Endometrium (tissue), 2 donors: ENCODE results near the gene FAM170B.

Experiments
- FAIRE-seq: peaks from 2 replicates; lab custom pipeline; 2012; peaks lifted over from hg19 to GRCh38; lab: Jason Lieb, UNC
- donor health status: control.
- donor health status: control.

FAM170B gene

DNA sequence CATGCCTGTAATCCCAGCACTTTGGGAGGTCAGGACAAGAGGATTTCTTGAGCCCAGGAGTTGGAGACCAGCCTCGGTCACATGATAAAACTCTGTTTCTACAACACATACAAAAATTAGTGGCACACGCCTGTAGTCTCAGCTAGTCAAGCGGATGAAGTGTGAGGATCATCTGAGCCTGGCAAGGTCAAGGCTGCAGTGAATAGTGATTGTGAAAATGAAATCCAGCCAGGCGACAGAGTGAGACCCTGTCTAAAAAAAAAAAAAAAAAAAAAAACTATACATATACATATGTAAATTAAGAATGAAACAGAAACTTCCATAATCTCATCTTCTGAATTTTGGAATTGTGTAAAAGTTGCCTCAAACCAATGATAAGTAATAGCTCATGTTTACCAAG lies 18.2 kb upstream of the FAM170B start:
- FAIRE-seq, result no peak

- no peak for FAIRE-seq
Measured at GRCh38 chr10:49151481-49151880, 17.7 kb upstream of the FAM170B start.

- FAIRE-seq, result no peak
Measured at GRCh38 chr10:49151025-49151445, 17.2 kb upstream of the FAM170B start.

DNA sequence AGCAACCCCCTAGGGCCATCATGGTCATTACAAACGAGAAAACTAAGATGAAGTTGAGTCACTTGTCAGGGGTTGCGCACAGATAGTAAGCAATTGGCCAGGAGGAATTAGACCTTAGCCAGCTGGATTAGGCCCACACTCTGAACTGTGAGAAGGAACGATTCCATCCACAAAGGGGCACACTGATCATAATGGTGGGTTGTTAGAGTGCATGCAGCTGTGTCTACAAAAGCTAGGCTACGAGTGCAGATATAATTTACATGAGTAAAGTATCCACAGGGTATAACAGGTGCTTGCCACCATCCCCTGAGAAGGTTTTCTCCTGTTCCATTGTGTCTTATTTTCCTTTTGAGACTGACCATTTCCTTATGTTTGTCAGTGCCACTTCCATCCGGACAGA lies 16.6 kb upstream of the FAM170B start:
- FAIRE-seq, result no peak

GRCh38 chr10:49149881-49150280 lies 16.1 kb upstream of the FAM170B start:
- FAIRE-seq, result no peak

DNA sequence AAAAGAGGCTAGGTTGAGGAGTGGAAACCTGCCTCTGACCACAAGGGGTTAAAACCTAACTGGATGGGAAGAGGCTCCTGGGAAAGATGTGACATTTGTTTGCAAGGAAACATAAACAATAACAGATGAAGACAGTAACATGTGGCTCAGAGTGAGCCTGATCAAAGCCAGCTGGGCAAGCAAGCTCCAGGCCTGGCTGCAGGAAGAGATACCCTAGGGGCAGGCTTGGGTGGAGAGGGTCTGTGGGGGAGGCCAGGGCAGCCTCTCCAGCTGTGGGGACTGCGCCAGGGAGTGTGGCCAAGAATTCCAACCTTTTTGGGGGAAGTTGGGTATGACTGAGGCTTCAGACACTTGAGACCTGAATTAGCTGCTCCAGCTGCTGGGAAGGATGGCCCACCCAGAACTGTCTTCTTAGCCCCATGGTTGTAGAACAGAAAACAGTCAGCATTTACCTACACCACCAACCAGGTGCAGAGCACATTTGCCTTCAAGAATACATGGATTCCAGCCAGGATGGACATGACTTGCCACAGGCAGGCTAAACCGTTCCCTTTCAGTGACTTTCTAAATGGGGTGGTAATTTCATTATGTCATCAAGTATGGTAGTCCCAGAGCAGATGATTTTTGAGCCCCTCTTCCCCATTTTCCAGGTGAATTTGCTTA lies 10.4 kb upstream of the FAM170B start:
- FAIRE-seq, result peak; percentile 85

DNA sequence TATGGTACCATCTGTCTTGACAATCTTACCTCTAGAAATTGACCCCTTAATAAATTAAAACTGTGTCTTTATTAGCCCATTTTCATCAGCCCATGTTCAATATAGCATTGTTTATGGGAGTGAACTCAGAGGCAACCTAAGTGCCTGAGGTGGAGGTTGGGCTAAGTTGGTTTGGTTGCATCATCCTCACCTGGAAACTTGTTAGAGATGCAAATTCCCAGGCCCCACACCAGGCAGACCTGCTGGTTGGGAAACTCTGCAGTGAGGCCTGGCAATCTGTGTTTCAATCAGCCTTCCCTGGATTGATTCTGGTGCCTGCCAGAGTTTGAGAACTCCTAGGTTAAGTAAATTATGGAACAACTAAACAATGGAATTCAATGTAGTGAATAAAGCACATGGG lies 9.4 kb upstream of the FAM170B start:
- FAIRE-seq, result no peak

DNA sequence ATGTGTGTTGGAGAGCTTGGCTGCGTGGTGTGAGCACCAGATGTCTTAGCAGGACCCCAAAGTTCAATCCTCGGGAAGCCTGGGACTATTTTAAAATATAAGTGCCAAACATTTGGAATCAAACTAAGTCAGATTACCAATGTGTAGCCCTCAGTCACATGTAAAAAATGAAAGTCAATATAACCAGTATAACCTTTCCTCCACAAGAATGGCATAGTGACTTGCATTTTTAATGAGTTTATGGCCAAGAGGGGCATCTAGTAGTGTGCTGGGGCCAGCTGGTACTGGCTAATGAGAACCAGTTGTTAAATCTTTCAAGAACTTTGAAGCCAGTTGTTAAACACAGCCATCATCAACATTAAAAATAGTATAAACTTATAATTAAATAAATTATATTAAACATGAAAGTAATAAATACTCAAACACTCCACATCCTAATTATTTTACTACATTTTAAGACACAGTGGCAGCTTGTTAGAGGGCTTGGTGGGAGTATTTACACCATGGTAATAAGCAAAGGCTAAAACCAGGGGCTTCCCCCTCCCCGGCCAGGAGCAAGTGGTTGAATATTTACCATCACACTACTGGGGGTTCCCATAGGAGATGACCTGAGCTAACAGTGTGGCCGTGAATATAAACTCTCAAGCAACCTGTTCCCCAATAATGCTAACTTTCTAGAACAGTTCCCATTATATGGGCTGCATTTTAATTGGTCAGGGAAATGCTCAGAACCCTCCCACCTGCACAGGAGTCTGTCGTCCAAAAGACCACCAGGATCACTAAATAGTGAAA lies 7.9 kb upstream of the FAM170B start:
- no peak for FAIRE-seq

DNA sequence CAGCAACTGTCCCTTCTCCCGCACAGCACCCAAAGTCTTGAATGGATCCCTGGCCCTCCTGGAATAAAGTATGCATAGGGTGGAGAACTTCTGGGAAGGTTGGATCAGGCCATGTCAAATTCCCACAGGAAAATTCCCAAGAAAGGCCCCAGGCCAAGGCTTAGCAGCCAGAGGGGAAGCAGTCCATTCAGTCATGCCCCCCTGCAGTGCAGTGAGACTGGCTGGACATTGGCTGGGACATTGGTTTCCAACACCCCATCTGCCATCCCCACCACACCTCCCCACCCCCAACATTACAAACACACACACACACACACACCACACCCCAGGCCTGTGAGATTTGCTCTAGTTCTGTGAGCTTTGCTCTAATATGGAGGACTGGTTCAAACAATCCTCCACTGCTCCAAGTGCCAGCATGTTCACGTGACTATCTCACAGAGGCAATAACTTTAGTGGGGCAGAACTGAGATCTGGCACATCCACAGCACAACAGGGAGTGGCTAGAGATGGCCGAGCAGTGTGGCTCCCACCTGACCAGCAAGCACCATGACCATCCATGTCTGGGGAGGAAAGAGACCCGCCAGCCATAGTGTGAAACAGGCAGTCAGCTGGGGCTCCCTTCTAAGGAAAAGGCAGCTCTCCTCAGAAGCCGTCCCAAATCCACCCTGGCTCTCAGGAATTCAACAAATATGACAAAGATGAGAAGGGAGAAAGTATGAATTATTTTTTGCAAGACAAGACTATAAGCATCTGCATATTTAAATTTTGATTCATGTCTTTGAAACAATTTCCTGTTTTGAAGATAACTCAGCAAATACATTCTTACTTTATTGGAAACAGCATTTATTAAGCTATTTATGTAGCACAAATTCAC lies 6.7 kb upstream of the FAM170B start:
- no peak for FAIRE-seq

- FAIRE-seq, result no peak
Measured at GRCh38 chr10:49139846-49140195, 6.0 kb upstream of the FAM170B start.

- no peak for FAIRE-seq
Measured at GRCh38 chr10:49139028-49139845, 5.4 kb upstream of the FAM170B start.

DNA sequence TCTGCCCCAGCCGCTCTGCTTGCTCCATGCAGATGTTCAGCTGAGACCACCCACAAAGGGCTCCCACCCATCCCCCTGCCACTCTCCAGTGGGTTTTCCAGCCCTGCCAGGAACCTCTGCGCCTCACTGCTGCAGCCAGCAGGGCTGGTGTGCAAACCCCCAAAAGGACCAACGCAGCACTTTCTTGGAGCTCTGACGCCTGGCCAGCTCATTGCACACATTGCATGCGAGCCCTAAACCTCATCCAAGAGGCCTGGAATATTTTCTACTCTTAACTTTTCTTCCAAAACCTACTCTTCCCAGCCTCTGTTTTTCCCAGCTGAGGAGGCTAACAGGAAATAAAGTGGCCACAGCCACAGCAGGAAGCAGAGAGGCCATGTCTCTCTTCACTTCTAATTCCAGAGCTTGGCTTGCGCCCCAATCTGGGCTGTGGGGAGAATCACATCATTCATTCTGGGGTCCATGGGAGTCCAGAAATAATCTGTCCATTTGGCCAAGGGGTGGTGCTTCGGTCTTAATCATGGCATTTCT lies 4.6 kb upstream of the FAM170B start:
- FAIRE-seq, result no peak

- FAIRE-seq, result no peak
Measured at GRCh38 chr10:49136525-49136924, 2.7 kb upstream of the FAM170B start.

DNA sequence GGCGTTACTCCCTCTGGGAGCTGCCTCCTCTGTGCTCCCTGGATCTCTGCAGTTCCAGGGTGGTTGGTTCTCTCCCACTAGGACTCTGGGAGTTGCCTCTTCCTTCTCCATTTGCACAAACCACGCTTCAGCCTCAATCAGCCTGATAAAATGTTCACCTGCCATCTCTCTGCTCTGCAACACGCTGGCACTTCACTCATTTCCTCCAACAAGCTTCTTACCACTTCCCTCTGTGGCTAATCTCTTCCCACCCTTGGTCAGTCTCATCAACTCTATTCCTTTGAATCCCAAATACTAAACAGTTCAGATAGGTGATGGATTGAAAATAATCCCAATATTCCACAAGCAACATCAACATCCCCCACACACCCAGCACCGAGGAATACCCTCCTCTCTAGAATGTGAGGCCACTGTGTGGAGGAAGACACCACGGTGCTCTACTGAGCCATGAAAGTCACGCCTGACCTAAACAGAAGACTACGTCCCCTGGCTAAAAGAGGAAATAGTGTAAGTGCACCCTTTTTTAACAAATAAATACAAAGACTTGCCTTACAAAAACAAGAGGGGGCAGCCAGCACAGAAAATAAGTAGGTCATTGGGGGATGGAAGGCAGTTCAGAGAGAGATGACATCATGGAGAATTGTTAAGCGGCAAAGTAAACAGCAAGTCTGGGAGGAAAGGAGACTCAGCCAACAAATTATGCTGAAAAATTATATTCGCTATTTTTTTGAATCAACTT lies 1.9 kb upstream of the FAM170B start:
- FAIRE-seq, result peak; percentile 62

- FAIRE-seq, result no peak
Measured at GRCh38 chr10:49134327-49134726, 506 bp upstream of the FAM170B start.

- FAIRE-seq, result no peak
Measured at GRCh38 chr10:49132362-49132737, 1.5 kb downstream of the FAM170B start.

- FAIRE-seq, result no peak
Measured at GRCh38 chr10:49131507-49132361, 2.1 kb downstream of the FAM170B start.

DNA sequence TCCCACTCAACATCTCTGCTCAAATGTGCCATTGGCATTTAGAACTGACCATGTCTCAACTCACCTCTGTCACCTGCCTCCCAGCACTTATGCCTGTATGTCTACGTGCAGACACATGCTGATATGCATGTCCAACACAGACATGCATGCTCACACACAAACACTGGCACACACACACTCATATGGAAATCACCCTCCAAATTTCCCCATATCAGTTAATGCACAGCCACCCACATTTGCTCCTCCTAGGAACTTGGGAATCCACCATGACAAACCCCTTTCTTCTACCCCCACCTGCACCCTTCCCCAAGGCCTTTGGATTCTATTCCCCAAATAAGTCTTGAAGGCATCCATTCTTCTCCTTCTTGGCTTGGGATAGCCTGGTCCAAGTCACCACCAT lies 4.4 kb downstream of the FAM170B start:
- FAIRE-seq, result no peak

DNA sequence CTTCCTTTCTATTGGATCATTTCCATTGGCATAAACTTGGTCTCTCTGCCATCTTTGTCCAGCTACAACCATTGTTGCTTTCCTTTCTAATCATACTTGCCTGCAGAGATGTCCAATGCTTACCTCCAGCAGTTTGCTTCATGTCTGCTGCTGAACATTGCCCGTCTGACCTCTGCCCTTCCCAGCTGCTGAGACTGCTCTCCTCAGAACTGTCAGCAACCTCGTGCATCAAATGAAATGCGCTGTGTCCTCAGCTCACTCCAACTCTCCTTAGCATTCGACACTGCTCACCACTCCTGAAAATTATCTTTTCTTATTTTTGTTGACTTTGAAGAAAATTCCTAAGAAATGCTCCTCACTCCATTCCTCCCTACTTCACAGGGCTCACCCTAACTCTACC lies 5.0 kb downstream of the FAM170B start:
- no peak for FAIRE-seq
